ENCODE data around the gene POP4. TPM values are rescaled to one million over a fixed set of nuclear protein-coding genes. Genes with fewer than 3 reads are reported as not detected.

POP4 gene
- total and polyA plus RNA-seq, 2 donors (not counting 3 experiments of a cell fraction or from before 2014, with no cell fraction given) = 56.2 to 64.4 TPM

DNA sequence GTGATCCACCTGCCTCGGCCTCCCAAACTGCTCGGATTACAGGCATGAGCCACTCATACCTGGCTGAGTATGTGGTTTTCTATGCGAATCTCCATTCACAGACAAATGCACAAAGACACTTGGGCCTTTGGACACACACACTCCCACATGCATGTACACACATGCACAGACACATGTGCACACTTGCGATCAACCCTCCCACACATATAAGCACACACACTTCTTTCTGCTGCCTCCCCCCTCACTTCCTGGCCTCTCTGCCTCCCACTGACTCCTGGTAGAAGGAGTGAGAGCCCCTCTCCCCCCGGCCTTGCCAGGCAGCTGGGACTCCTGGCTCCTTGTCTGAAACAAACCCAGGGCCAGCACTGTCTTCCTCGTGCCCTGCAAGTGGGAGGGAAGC is 29.9 kb downstream of the POP4 start:
- H3K36me3 ChIP-seq (ENCODE audit: control insufficient read depth in 2 of 2, extremely low read depth in 1 of 2, insufficient read depth in 2 of 2, low read length in 2 of 2) = no peaks in the 10 kb centered on the region
- H3K4me1 ChIP-seq (ENCODE audit: control insufficient read depth, extremely low read depth, insufficient read depth, low read length) = no peaks in the 10 kb centered on the region
- no peak overlapping the region for H3K27ac ChIP-seq (ENCODE audit: insufficient read depth, low read depth, low read length)
- no peak overlapping the region for H3K4me2 ChIP-seq (ENCODE audit: insufficient read depth, low read length)
- intact Hi-C loops (cut with micrococcal nuclease) = no loop called here
- no peaks in the 10 kb centered on the region for H3K9me3 ChIP-seq (replicated peaks; ENCODE audit: control insufficient read depth, insufficient read depth, low read length)
- POLR2A ChIA-PET = no interaction called here
- CTCF ChIA-PET = no interaction called here
- H3K9ac ChIP-seq (replicated peaks; ENCODE audit: extremely low read depth, insufficient read depth, low read length) = no peak overlapping the region
- no peak overlapping the region for H3K4me3 ChIP-seq (replicated peaks in 1 of 3; ENCODE audit: insufficient read depth in 1 of 3, low read depth in 1 of 3, low read length in 3 of 3)
- TF ChIP-seq, protein P1, sequence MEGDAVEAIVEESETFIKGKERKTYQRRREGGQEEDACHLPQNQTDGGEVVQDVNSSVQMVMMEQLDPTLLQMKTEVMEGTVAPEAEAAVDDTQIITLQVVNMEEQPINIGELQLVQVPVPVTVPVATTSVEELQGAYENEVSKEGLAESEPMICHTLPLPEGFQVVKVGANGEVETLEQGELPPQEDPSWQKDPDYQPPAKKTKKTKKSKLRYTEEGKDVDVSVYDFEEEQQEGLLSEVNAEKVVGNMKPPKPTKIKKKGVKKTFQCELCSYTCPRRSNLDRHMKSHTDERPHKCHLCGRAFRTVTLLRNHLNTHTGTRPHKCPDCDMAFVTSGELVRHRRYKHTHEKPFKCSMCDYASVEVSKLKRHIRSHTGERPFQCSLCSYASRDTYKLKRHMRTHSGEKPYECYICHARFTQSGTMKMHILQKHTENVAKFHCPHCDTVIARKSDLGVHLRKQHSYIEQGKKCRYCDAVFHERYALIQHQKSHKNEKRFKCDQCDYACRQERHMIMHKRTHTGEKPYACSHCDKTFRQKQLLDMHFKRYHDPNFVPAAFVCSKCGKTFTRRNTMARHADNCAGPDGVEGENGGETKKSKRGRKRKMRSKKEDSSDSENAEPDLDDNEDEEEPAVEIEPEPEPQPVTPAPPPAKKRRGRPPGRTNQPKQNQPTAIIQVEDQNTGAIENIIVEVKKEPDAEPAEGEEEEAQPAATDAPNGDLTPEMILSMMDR (IDR thresholded peaks at IDR 0.05; ENCODE audit: extremely low read depth in 1 of 2, insufficient read depth in 1 of 2, low read depth in 1 of 2, low read length in 2 of 2) = no peak
- TF ChIP-seq MYC (IDR thresholded peaks at IDR 0.05; ENCODE audit: low read depth, low read length) = no peak
- TF ChIP-seq, protein P2, sequence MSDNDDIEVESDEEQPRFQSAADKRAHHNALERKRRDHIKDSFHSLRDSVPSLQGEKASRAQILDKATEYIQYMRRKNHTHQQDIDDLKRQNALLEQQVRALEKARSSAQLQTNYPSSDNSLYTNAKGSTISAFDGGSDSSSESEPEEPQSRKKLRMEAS (IDR thresholded peaks at IDR 0.05; ENCODE audit: insufficient read depth, insufficient read length) = no peak
- no peak for TF ChIP-seq GATA2 (IDR thresholded peaks at IDR 0.05; ENCODE audit: insufficient read depth, insufficient read length, low read depth, low read length)
- no peak for TF ChIP-seq JUN (IDR thresholded peaks at IDR 0.05; ENCODE audit: borderline replicate concordance, insufficient read depth, insufficient read length, low read depth)
- no peak for TF ChIP-seq POLR2A (IDR thresholded peaks at IDR 0.05; ENCODE audit: low read depth, low read length)
- TF ChIP-seq FOS (IDR thresholded peaks at IDR 0.05; ENCODE audit: borderline replicate concordance, insufficient read depth, low read length) = no peak
- H2AFZ ChIP-seq (ENCODE audit: low read depth, low read length) = no peak overlapping the region
- dilution Hi-C loops (cut with MboI; ENCODE audit: extremely low pct_ligation_motif_present, low sequenced_read_pairs) = no loop called here
- H3K9me1 ChIP-seq (replicated peaks; ENCODE audit: control insufficient read depth, extremely low read depth, insufficient read depth, low read length) = no peaks in the 10 kb centered on the region
- no peaks in the 10 kb centered on the region for H3K79me2 ChIP-seq (ENCODE audit: control insufficient read depth, insufficient read depth, low read length)
- no TSS peak for BruUV-seq (replicated peaks)
- no peaks in the 10 kb centered on the region for H4K20me1 ChIP-seq (replicated peaks; ENCODE audit: control insufficient read depth, extremely low read depth, insufficient read depth, low read length)
- DNase-seq (ENCODE audit: low read depth, low spot score) (no peak), FAIRE-seq (no peak)
- H3K27me3 ChIP-seq (ENCODE audit: control insufficient read depth in 2 of 2, insufficient read depth in 2 of 2, low read length in 2 of 2) = no peaks in the 10 kb centered on the region
